ENCODE measurements around the gene TMEM239. TPM values are rescaled to one million over a fixed set of nuclear protein-coding genes. Genes with fewer than 3 reads are reported as not detected.
"Not testable (repeated sequence)": the region's sequence is repeated elsewhere in the genome, so short reads cannot be mapped to it uniquely, and the experiment has no call there.

TMEM239 gene
- total RNA-seq, 2 experiments from 2014 or later = not detected

DNA sequence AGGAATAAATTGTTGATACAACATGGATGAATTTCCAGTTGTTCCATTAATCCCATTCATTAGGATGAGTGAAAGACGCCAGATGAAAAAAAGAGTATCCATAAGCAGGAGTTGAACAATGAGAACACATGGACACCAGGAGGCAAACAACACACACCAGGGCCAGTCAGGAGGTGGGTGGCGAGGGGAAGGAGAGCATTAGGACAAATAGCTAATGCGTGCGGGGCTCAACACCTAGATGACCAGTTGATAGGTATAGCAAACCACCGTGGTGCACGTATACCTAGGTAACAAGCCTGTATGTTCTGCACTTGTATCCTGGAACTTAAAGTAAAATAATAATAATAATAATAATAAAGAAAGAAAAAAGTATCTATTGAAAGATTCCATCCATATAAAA, 13.2 kb downstream of the TMEM239 start:
- ATAC-seq (ENCODE audit: poor library complexity) = no peak
- no peaks in the 10 kb centered on the region for H3K36me3 Mint-ChIP-seq (ENCODE audit: low read depth)
- ChIA-PET POLR2A (no interaction called here), CTCF (no interaction called here)
- Histone ChIP-seq H3K4me3 (ENCODE audit: low read length) (no peak overlapping the region), H3K4me1 (ENCODE audit: insufficient read depth, low read length) (peaks cover 8% of the 10 kb centered on the region), H3K27ac (ENCODE audit: low read depth in 1 of 2, low read length in 2 of 2) (no peak overlapping the region), H3K36me3 (ENCODE audit: insufficient read depth, low read length) (no peaks in the 10 kb centered on the region), H3K27me3 (ENCODE audit: control insufficient read depth in 1 of 2, insufficient read depth in 2 of 2, low read length in 2 of 2) (no peaks in the 10 kb centered on the region), H3K9me3 (ENCODE audit: control insufficient read depth in 1 of 2, insufficient read depth in 1 of 2, low read length in 2 of 2) (no peaks in the 10 kb centered on the region)
- no peak for DNase-seq
- no peaks in the 10 kb centered on the region for H3K9me3 Mint-ChIP-seq
- intact Hi-C loops (cut with DNase I, micrococcal nuclease) = no loop called here
- H3K27ac Mint-ChIP-seq = no peak overlapping the region
- TF ChIP-seq, protein P1, sequence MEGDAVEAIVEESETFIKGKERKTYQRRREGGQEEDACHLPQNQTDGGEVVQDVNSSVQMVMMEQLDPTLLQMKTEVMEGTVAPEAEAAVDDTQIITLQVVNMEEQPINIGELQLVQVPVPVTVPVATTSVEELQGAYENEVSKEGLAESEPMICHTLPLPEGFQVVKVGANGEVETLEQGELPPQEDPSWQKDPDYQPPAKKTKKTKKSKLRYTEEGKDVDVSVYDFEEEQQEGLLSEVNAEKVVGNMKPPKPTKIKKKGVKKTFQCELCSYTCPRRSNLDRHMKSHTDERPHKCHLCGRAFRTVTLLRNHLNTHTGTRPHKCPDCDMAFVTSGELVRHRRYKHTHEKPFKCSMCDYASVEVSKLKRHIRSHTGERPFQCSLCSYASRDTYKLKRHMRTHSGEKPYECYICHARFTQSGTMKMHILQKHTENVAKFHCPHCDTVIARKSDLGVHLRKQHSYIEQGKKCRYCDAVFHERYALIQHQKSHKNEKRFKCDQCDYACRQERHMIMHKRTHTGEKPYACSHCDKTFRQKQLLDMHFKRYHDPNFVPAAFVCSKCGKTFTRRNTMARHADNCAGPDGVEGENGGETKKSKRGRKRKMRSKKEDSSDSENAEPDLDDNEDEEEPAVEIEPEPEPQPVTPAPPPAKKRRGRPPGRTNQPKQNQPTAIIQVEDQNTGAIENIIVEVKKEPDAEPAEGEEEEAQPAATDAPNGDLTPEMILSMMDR (IDR thresholded peaks at IDR 0.05) = no peak
- peaks cover 21% of the 10 kb centered on the region for H3K4me1 Mint-ChIP-seq (ENCODE audit: low read depth)
- H3K27me3 Mint-ChIP-seq = peaks cover 15% of the 10 kb centered on the region
- no peak overlapping the region for H3K4me3 Mint-ChIP-seq

DNA sequence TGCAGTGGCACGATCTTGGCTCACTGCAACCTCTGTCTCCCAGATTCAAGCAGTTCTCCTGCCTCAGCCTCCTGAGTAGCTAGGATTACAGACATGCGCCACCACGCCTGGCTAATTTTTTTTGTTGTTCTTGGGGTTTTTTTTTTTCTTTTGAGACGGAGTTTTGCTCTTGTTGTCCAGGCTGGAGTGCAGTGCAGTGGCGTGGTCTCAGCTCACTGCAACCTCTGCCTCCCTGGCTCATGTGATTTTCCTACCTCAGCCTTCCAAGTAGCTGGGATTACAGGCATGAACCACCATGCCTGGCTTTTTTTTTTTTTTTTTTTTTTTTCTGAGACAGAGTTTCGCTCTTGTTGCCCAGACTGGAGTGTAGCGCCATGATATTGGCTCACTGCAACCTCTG, 15.0 kb downstream of the TMEM239 start:
- CTCF ChIA-PET; intact Hi-C loops (cut with DNase I, micrococcal nuclease): not testable (repeated sequence)
- POLR2A ChIA-PET = interaction anchor here (2.2 kb wide), 1 partner anchor 9 kb away, joined by 5 read pairs; no protein-coding TSS in a partner anchor

DNA sequence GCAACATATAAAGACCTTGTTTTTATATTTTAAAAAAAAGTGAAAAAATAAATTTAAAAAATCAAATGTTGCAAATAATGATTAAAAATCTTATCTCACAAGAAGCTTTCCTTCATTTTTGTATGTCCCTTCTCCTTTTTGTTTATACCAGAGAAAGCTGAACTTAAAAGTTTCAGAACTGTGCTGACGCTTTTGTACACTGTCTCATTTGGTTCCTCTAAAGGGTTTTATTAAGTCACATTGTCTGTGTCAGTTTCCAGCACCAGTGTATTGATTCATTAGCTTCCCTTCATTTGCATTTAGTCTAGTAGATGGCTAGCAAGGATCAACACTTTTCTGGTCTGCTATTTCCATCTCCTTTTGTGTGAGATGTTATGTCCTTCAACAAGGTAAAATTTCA, 17.6 kb downstream of the TMEM239 start:
- no peak overlapping the region for H3K4me3 ChIP-seq (ENCODE audit: low read length)
- DNase-seq = no peak
- TF ChIP-seq, protein P1 (IDR thresholded peaks at IDR 0.05) = no peak
- intact Hi-C loops (cut with DNase I, micrococcal nuclease) = no loop called here
- H3K9me3 ChIP-seq (ENCODE audit: control insufficient read depth in 1 of 2, insufficient read depth in 1 of 2, low read length in 2 of 2) = no peaks in the 10 kb centered on the region
- H3K36me3 ChIP-seq (ENCODE audit: insufficient read depth, low read length) = peaks cover 6% of the 10 kb centered on the region
- Mint-ChIP-seq H3K27me3 (no peaks in the 10 kb centered on the region), H3K27ac (no peak overlapping the region), H3K36me3 (ENCODE audit: low read depth) (peaks cover 28% of the 10 kb centered on the region), H3K9me3 (no peaks in the 10 kb centered on the region), H3K4me1 (ENCODE audit: low read depth) (peaks cover 10% of the 10 kb centered on the region), H3K4me3 (no peak overlapping the region)
- ChIA-PET CTCF (no interaction called here), POLR2A (interaction anchor here (0.9 kb wide), 1 partner anchor 40 kb away, joined by 3 read pairs; no protein-coding TSS in a partner anchor)
- ATAC-seq (ENCODE audit: poor library complexity) = no peak
- H3K27ac ChIP-seq (ENCODE audit: low read depth in 1 of 2, low read length in 2 of 2) = no peak overlapping the region
- H3K4me1 ChIP-seq (ENCODE audit: insufficient read depth, low read length) = peaks cover 1% of the 10 kb centered on the region
- H3K27me3 ChIP-seq (ENCODE audit: control insufficient read depth in 1 of 2, insufficient read depth in 2 of 2, low read length in 2 of 2) = no peaks in the 10 kb centered on the region

More for the DNA sequence above, 15.0 kb downstream of the TMEM239 start:
- peaks cover 14% of the 10 kb centered on the region for H3K4me1 Mint-ChIP-seq (ENCODE audit: low read depth)
- H3K4me3 Mint-ChIP-seq; H3K4me1 ChIP-seq (ENCODE audit: insufficient read depth, low read length); H3K9me3 ChIP-seq (ENCODE audit: control insufficient read depth in 1 of 2, insufficient read depth in 1 of 2, low read length in 2 of 2); H3K27ac ChIP-seq (ENCODE audit: low read depth in 1 of 2, low read length in 2 of 2); H3K36me3 ChIP-seq (ENCODE audit: insufficient read depth, low read length); H3K27me3 ChIP-seq (ENCODE audit: control insufficient read depth in 1 of 2, insufficient read depth in 2 of 2, low read length in 2 of 2); H3K4me3 ChIP-seq (ENCODE audit: low read length); H3K9me3 Mint-ChIP-seq; DNase-seq; ATAC-seq (ENCODE audit: poor library complexity); H3K27ac Mint-ChIP-seq: not testable (repeated sequence)
- H3K36me3 Mint-ChIP-seq (ENCODE audit: low read depth) = peaks cover 15% of the 10 kb centered on the region
- H3K27me3 Mint-ChIP-seq = peaks cover 10% of the 10 kb centered on the region

Measured in CD4-positive, alpha-beta T cell (primary cell).